Ishikawa (cell line): Measurements from ENCODE around the gene FHIT.

Experiments used
- EP300 ChIP-seq: IDR thresholded peaks from 2 replicates; pipeline ENCODE4 v1.6.1; 2012; ENCODE audit warnings: borderline replicate concordance
- RAD21 ChIP-seq: IDR thresholded peaks from 2 replicates; pipeline ENCODE4 v1.6.1; 2012; ENCODE audit warnings: low read depth
- TAF1 ChIP-seq: IDR thresholded peaks from 2 replicates; pipeline ENCODE4 v1.6.1; 2012; ENCODE audit warnings: low read depth, mild to moderate bottlenecking
- TEAD4 ChIP-seq: IDR thresholded peaks from 2 replicates; pipeline ENCODE4 v1.6.1; 2012
- YY1 ChIP-seq: IDR thresholded peaks from 2 replicates; pipeline ENCODE4 v1.6.1; 2012; ENCODE audit warnings: low read depth
- TF ChIP-seq, protein P1 (sequence below): IDR thresholded peaks from 2 replicates; pipeline ENCODE4 v1.6.1; 2012

GRCh38 chr3:61052851-61053250, 198.4 kb downstream of the FHIT start:
- no peak for TF ChIP-seq TEAD4
- TF ChIP-seq RAD21 = no peak
- TF ChIP-seq, protein P1, sequence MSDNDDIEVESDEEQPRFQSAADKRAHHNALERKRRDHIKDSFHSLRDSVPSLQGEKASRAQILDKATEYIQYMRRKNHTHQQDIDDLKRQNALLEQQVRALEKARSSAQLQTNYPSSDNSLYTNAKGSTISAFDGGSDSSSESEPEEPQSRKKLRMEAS = no peak
- no peak for TF ChIP-seq YY1
- no peak for TF ChIP-seq TAF1
- no peak for TF ChIP-seq EP300
